HFFc6 (cell line): Measurements from ENCODE around the gene NFASC. TPM values are rescaled to one million over a fixed set of nuclear protein-coding genes. Genes with fewer than 3 reads are reported as not detected.

Experiments used
- DNase-seq: peaks from one replicate; pipeline ENCODE4 v3.0.0-alpha.2; 2018
- H3K27ac Mint-ChIP-seq: 2 replicates; pipeline ENCODE4 v1.8.0; 2020; ENCODE audit warnings: mild to moderate bottlenecking, mixed read lengths
- H3K27me3 Mint-ChIP-seq: 2 replicates; pipeline ENCODE4 v1.8.0; 2021; ENCODE audit warnings: mild to moderate bottlenecking, moderate library complexity, mixed read lengths; ENCODE audit not compliant: insufficient read depth
- H3K36me3 Mint-ChIP-seq: 2 replicates; pipeline ENCODE4 v1.8.0; 2021; ENCODE audit warnings: low read depth, mixed read lengths
- H3K4me1 Mint-ChIP-seq: 2 replicates; pipeline ENCODE4 v1.8.0; 2020; ENCODE audit warnings: low read depth, mixed read lengths
- H3K4me3 Mint-ChIP-seq: 2 replicates; pipeline ENCODE4 v1.8.0; 2020; ENCODE audit warnings: mild to moderate bottlenecking, moderate library complexity, mixed read lengths
- H3K9me3 Mint-ChIP-seq: 2 replicates; pipeline ENCODE4 v1.8.0; 2020; ENCODE audit warnings: mild to moderate bottlenecking, mixed read lengths
- total RNA-seq, 6 experiments: library from RNA; stranded (reverse); fragmentation: NEBNext Ultra II Directional; extraction: Animal tissue kit (Norgen Biotek cat#: 25700); gene quantifications; 2 replicates in 1 of 6; 3 replicates in 5 of 6; pipeline ENCODE4 v1.2.3, GENCODE V29; 2021
- TF ChIP-seq, protein P1 (sequence below): fragments of 200-600 bp; sonication (generic); IDR thresholded peaks from 2 replicates; pipeline ENCODE4 v1.5.0; 2021; ENCODE audit warnings: antibody characterized with exemption, mild to moderate bottlenecking

NFASC gene
- total RNA-seq, 6 experiments from 2014 or later: 4.7 to 11.7 (median 9.9) TPM

GRCh38 chr1:204842369-204842768, 28.3 kb upstream of the NFASC start:
- no peak for DNase-seq
- Mint-ChIP-seq H3K27ac (no peak overlapping the region), H3K4me1 (no peaks in the 10 kb centered on the region; the same call in 1 of the 2 replicates), H3K36me3 (no peaks in the 10 kb centered on the region), H3K4me3 (no peak overlapping the region), H3K27me3 (peaks cover 12% of the 10 kb centered on the region), H3K9me3 (no peaks in the 10 kb centered on the region)
- TF ChIP-seq, protein P1, sequence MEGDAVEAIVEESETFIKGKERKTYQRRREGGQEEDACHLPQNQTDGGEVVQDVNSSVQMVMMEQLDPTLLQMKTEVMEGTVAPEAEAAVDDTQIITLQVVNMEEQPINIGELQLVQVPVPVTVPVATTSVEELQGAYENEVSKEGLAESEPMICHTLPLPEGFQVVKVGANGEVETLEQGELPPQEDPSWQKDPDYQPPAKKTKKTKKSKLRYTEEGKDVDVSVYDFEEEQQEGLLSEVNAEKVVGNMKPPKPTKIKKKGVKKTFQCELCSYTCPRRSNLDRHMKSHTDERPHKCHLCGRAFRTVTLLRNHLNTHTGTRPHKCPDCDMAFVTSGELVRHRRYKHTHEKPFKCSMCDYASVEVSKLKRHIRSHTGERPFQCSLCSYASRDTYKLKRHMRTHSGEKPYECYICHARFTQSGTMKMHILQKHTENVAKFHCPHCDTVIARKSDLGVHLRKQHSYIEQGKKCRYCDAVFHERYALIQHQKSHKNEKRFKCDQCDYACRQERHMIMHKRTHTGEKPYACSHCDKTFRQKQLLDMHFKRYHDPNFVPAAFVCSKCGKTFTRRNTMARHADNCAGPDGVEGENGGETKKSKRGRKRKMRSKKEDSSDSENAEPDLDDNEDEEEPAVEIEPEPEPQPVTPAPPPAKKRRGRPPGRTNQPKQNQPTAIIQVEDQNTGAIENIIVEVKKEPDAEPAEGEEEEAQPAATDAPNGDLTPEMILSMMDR: no peak

DNA sequence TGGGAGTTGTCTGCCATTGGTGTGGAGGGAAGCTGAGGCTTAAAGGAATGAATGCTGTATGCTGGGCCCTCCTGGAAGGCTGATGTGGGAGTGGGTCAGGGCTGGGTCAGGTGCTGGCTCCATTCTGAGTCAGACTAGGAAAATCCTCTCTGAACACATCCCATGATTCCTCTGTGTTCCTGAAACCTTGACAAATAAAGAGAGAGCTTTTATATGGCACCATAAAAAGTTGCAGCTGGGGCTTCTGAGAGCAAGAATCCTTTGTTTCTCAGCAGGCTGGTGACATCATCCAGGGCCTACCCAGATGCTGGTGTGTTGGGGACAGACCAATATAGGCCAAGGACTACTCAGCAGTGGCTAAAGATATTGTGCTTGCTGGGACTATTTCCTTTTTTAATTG, 27.8 kb upstream of the NFASC start:
- Mint-ChIP-seq H3K4me1 (no peaks in the 10 kb centered on the region), H3K27me3 (peaks cover 12% of the 10 kb centered on the region), H3K36me3 (no peaks in the 10 kb centered on the region), H3K9me3 (no peaks in the 10 kb centered on the region), H3K27ac (no peak overlapping the region), H3K4me3 (no peak overlapping the region)
- no peak for DNase-seq
- TF ChIP-seq, protein P1: no peak

DNA sequence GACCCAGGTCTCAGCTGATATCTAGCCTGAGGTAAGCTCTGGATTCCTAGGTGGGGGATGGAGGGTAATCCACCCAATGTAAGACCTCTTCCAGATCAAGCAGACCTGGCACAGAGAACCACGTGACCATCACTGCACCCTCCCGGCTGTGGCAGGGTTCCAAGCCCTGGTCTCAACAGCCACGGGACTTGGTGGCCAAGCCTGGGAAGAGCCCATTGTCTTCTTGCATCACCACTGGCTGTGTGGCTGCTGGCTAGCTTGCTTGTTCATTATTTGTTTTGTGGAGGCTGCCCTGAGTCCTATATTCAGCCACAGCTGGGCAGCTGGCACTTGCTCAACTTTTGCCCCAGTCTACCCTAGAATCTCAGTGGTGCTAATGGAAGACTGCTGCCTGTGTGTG, 24.1 kb upstream of the NFASC start:
- no peak overlapping the region for H3K27ac Mint-ChIP-seq
- TF ChIP-seq, protein P1: no peak
- no peaks in the 10 kb centered on the region for H3K9me3 Mint-ChIP-seq
- DNase-seq: no peak
- no peak overlapping the region for H3K4me3 Mint-ChIP-seq
- H3K36me3 Mint-ChIP-seq: no peaks in the 10 kb centered on the region
- peaks cover 19% of the 10 kb centered on the region for H3K27me3 Mint-ChIP-seq
- no peaks in the 10 kb centered on the region for H3K4me1 Mint-ChIP-seq

DNA sequence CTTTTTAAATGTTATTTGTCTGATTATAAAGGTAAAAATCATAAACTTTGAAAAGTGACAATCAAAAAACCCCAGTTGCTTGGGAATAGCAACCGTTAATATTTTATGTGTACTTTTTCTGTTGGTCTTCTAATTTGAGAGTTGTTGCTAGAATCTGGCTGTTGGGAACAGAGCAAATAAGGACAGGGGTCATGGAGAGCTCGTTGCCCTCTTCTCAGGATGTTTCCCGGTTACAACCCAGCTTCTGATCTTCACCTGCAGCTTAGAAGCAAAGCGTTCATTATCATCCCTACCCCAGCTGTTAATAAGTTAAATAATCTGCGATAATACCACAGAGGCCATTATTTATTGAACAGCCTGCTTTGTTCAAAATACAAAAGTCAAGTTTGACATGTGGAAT, 22.1 kb upstream of the NFASC start:
- TF ChIP-seq, protein P1: no peak
- no peaks in the 10 kb centered on the region for H3K36me3 Mint-ChIP-seq
- no peak for DNase-seq
- H3K27me3 Mint-ChIP-seq: peaks cover 15% of the 10 kb centered on the region
- H3K4me3 Mint-ChIP-seq: no peak overlapping the region
- H3K4me1 Mint-ChIP-seq: no peaks in the 10 kb centered on the region
- no peak overlapping the region for H3K27ac Mint-ChIP-seq
- no peaks in the 10 kb centered on the region for H3K9me3 Mint-ChIP-seq

DNA sequence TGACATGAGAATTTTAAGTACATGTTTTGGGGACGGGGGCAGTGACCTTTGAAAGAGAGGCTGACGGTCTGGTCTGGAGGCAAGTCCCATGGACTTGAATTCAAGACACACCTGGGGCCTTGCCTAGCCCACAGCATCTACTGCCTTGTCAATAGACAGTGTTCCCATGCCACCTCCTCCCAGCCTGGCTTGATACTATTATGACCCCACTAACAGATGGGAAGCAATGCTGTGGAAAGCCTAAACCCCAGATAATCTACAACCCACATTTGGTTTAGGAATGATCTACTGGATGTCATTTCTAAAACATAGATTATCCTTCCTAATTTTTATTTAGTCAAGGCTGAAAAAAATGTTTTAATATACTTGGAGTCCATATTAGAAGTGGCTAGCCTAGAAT, 17.8 kb upstream of the NFASC start:
- no peaks in the 10 kb centered on the region for H3K9me3 Mint-ChIP-seq
- peaks cover 19% of the 10 kb centered on the region for H3K27me3 Mint-ChIP-seq
- DNase-seq: no peak
- no peaks in the 10 kb centered on the region for H3K4me1 Mint-ChIP-seq
- H3K4me3 Mint-ChIP-seq: no peak overlapping the region
- TF ChIP-seq, protein P1: no peak
- H3K36me3 Mint-ChIP-seq: no peaks in the 10 kb centered on the region
- H3K27ac Mint-ChIP-seq: no peak overlapping the region

- DNase-seq: no peak
- no peaks in the 10 kb centered on the region for H3K4me1 Mint-ChIP-seq
- TF ChIP-seq, protein P1: no peak
- H3K27ac Mint-ChIP-seq: no peak overlapping the region
- no peaks in the 10 kb centered on the region for H3K9me3 Mint-ChIP-seq
- peaks cover 17% of the 10 kb centered on the region for H3K27me3 Mint-ChIP-seq
- H3K4me3 Mint-ChIP-seq: no peak overlapping the region
- H3K36me3 Mint-ChIP-seq: no peaks in the 10 kb centered on the region
Measured at GRCh38 chr1:204853436-204853835, 17.2 kb upstream of the NFASC start.
